Uterus (tissue), 4 donors: Measurements from ENCODE around the gene TRAF4. TPM values are rescaled to one million over a fixed set of nuclear protein-coding genes. Genes with fewer than 3 reads are reported as not detected.

Experiments
- DNase-seq, 2 donors: peaks; one replicate each; pipeline ENCODE4 v3.0.0-alpha.2; 2019 to 2020
- H3K27ac ChIP-seq, 2 donors: fragments of 200-600 bp; sonication (generic); 1 replicate in 1 of 2; 2 replicates in 1 of 2; pipeline ENCODE4 v1.5.1; 2016 to 2018
- H3K27me3 ChIP-seq, 2 donors: fragments of 200-600 bp; sonication (generic); one replicate each; pipeline ENCODE4 v1.5.1; 2018 to 2019; ENCODE audit warnings: control low read depth in 1 of 2
- H3K36me3 ChIP-seq, 2 donors: fragments of 200-600 bp; sonication (generic); one replicate each; pipeline ENCODE4 v1.5.1; 2019; ENCODE audit warnings: control low read depth in 1 of 2
- H3K4me1 ChIP-seq, 2 donors: fragments of 200-600 bp; sonication (generic); one replicate each; pipeline ENCODE4 v1.5.1; 2018 to 2019; ENCODE audit warnings: control low read depth in 1 of 2
- H3K4me3 ChIP-seq, 2 donors: fragments of 200-600 bp; sonication (generic); 1 replicate in 1 of 2; 2 replicates in 1 of 2; pipeline ENCODE4 v1.5.1; 2018 to 2019; ENCODE audit warnings: mild to moderate bottlenecking in 1 of 2
- H3K9me3 ChIP-seq, 2 donors: fragments of 200-600 bp; sonication (generic); one replicate each; pipeline ENCODE4 v1.5.1; 2019; ENCODE audit warnings: control low read depth in 1 of 2
- CTCF ChIP-seq, 4 experiments: fragments of 200-600 bp in 2 of 4; fragments of 450-650 bp in 2 of 4; sonication (generic) in 2 of 4; IDR thresholded peaks; one replicate each; pipeline ENCODE4 v1.5.1; 2016 to 2019; ENCODE audit warnings: antibody characterized with exemption in 4 of 4, mild to moderate bottlenecking in 2 of 4, moderate library complexity in 1 of 4
- POLR2A ChIP-seq, 2 donors: fragments of 450-650 bp; IDR thresholded peaks; one replicate each; pipeline ENCODE4 v1.6.1; 2016; ENCODE audit warnings: antibody characterized with exemption in 2 of 2, mild to moderate bottlenecking in 1 of 2, moderate library complexity in 1 of 2
- intact Hi-C: fragments of 100-400 bp; cut with DNase I; formaldehyde crosslinking; loops from one replicate; pipeline ENCODE4 v1.15.1; 2023; ENCODE audit warnings: low total_unique reads
- total RNA-seq, 4 donors: library from RNA; depleted of rRNA in 3 of 4; stranded (reverse); fragments of >200 nt in 3 of 4; gene quantifications; one replicate each; pipeline versions ENCODE4 v1.1.0 to v1.2.4, GENCODE V29; 2014 to 2023
- donor health status: DM: yes; HTN: yes; CAD: no.

The TRAF4 gene
- total RNA-seq, 4 donors from 2014 or later, result under 0.01 to 22.4 (median 11.4) TPM

- H3K27ac ChIP-seq, result no peak overlapping the region
- intact Hi-C loops, result no loop called here
- DNase-seq, result peak in 1 of 2 donors; percentile 15
These were observed 14.8 kb downstream of the TRAF4 start for GRCh38 chr17:28758411-28759121.

GRCh38 chr17:28759256-28759865 is 15.6 kb downstream of the TRAF4 start:
- H3K9me3 ChIP-seq, result no peaks in the 10 kb centered on the region
- H3K36me3 ChIP-seq, result no peaks in the 10 kb centered on the region
- H3K4me1 ChIP-seq, result no peaks in the 10 kb centered on the region
- TF ChIP-seq CTCF (IDR thresholded peaks at IDR 0.05) (no peak), POLR2A (IDR thresholded peaks at IDR 0.05) (no peak)
- H3K27me3 ChIP-seq, result no peaks in the 10 kb centered on the region
- no peak overlapping the region for H3K27ac ChIP-seq
- H3K4me3 ChIP-seq, result no peak overlapping the region
- intact Hi-C loops, result no loop called here
- peak in 1 of 2 donors; percentile 15 for DNase-seq

More at GRCh38 chr17:28758411-28759121, 14.8 kb downstream of the TRAF4 start:
- no peak for TF ChIP-seq POLR2A (IDR thresholded peaks at IDR 0.05)
- no peaks in the 10 kb centered on the region for H3K4me1 ChIP-seq
- H3K4me3 ChIP-seq, result no peak overlapping the region
- no peaks in the 10 kb centered on the region for H3K9me3 ChIP-seq
- no peaks in the 10 kb centered on the region for H3K36me3 ChIP-seq
- H3K27me3 ChIP-seq, result no peaks in the 10 kb centered on the region

GRCh38 chr17:28760601-28761562 is 17.1 kb downstream of the TRAF4 start:
- no peaks in the 10 kb centered on the region for H3K36me3 ChIP-seq

GRCh38 chr17:28763137-28763799 is 19.5 kb downstream of the TRAF4 start:
- intact Hi-C loops, result loop anchor here (10.0 kb wide), 2 partner anchors 92 to 132 kb away; partner anchors contain the start of genes ERAL1 and FLOT2
- no peak overlapping the region for H3K27ac ChIP-seq
- H3K4me3 ChIP-seq, result no peak overlapping the region
- H3K9me3 ChIP-seq, result no peaks in the 10 kb centered on the region
- TF ChIP-seq POLR2A (IDR thresholded peaks at IDR 0.05), result no peak
- TF ChIP-seq CTCF (IDR thresholded peaks at IDR 0.05), result no peak
- no peak for DNase-seq
- H3K4me1 ChIP-seq, result no peaks in the 10 kb centered on the region
- no peaks in the 10 kb centered on the region for H3K27me3 ChIP-seq
- no peaks in the 10 kb centered on the region for H3K36me3 ChIP-seq

More at GRCh38 chr17:28760601-28761562, 17.1 kb downstream of the TRAF4 start:
- H3K9me3 ChIP-seq, result no peaks in the 10 kb centered on the region
- H3K27me3 ChIP-seq, result no peaks in the 10 kb centered on the region
- no peak overlapping the region for H3K4me3 ChIP-seq
- TF ChIP-seq POLR2A (IDR thresholded peaks at IDR 0.05) (no peak), CTCF (IDR thresholded peaks at IDR 0.05) (no peak)
- intact Hi-C loops, result loop anchor here (10.0 kb wide), 2 partner anchors 94 to 134 kb away; partner anchors contain the start of genes ERAL1 and FLOT2
- no peaks in the 10 kb centered on the region for H3K4me1 ChIP-seq
- DNase-seq, result peak in 1 of 2 donors; percentile 36
- no peak overlapping the region for H3K27ac ChIP-seq

GRCh38 chr17:28763804-28764266 is 20.0 kb downstream of the TRAF4 start:
- peak; percentile 62 to 85 for DNase-seq
- no peak for TF ChIP-seq POLR2A (IDR thresholded peaks at IDR 0.05)
- peak; percentile 80 to 90 (median 84) for TF ChIP-seq CTCF (IDR thresholded peaks at IDR 0.05)

More at GRCh38 chr17:28763804-28764266, 20.0 kb downstream of the TRAF4 start:
- intact Hi-C loops, result loop anchor here (10.0 kb wide), 2 partner anchors 91 to 131 kb away; partner anchors contain the start of genes ERAL1 and FLOT2
- no peaks in the 10 kb centered on the region for H3K9me3 ChIP-seq
- no peaks in the 10 kb centered on the region for H3K27me3 ChIP-seq
- no peaks in the 10 kb centered on the region for H3K36me3 ChIP-seq
- no peak overlapping the region for H3K27ac ChIP-seq
- no peak overlapping the region for H3K4me3 ChIP-seq
- no peaks in the 10 kb centered on the region for H3K4me1 ChIP-seq
